ENCODE data around the gene SHISA8. TPM values are rescaled to one million over a fixed set of nuclear protein-coding genes. Genes with fewer than 3 reads are reported as not detected.

Gene SHISA8
- total RNA-seq, 1 donor from 2014 or later, result not detected

DNA sequence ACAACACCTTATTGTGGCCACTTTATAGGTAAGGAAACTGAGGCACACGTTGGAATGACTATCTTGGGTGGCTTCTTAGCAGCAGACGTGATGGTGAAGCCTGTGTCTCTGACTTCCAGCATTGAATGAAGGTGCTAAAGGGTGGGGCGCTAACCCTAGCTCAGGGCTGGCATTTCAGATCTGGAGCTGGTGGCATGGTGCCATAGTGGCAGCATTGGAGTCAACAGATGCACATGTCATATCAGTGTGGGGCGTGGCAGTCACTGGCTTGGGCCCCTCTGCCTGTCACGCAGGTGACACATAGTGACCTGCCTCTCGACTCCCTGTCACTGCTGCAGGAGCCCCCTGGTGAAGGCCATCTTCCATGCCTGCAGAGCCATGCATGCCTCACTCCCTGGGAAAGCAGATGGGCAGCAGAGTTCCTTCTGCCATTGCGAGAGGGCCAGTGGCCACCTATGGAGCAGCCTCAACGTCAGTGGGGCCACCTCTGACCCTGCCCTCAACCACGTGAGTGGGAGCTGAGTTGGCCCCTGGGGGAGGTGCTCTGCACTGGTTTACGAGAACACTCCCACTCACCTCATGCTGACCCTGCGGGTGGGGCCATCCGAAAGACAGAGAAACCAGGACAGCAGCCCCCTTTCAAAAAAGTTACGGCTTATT lies 14.8 kb downstream of the SHISA8 start:
- H3K36me3 ChIP-seq, result peaks cover 0 to 92% of the 10 kb centered on the region in 2 donors
- intact Hi-C loops (cut with DNase I), result no loop called here

DNA sequence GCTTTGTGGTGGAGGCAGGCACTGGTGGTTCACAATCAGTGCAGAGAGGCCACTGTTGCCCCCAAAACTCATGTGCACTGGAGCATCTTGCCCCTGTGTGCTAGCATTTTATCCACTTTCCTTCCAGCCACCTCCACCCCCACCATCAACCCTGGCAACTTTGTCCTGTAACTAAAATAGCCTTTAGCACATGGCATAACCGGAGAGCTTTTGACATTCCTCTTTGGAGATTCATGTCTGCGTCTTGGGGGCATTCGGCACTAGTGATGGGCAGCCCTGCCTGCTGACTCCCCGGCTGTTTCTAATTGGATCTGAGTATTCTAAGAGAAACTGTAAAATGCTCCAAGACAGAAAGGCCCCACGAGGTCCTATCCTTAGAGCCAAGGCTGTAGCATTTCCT lies 15.8 kb downstream of the SHISA8 start:
- no peak overlapping the region for H3K4me3 ChIP-seq
- no peaks in the 10 kb centered on the region for H3K4me1 ChIP-seq
- H3K27me3 ChIP-seq, result no peaks in the 10 kb centered on the region
- H3K36me3 ChIP-seq, result peaks cover 0 to 92% of the 10 kb centered on the region in 2 donors
- no peak overlapping the region for H3K27ac ChIP-seq
- no peaks in the 10 kb centered on the region for H3K9me3 ChIP-seq
- intact Hi-C loops (cut with DNase I), result no loop called here
- no peak for DNase-seq (ENCODE audit: extremely low spot score in 2 of 2)
- TF ChIP-seq POLR2AphosphoS5 (IDR thresholded peaks at IDR 0.05; ENCODE audit: insufficient read depth in 1 of 2, low read depth in 1 of 2) (no peak), POLR2A (IDR thresholded peaks at IDR 0.05) (no peak)
- TF ChIP-seq, protein P1, sequence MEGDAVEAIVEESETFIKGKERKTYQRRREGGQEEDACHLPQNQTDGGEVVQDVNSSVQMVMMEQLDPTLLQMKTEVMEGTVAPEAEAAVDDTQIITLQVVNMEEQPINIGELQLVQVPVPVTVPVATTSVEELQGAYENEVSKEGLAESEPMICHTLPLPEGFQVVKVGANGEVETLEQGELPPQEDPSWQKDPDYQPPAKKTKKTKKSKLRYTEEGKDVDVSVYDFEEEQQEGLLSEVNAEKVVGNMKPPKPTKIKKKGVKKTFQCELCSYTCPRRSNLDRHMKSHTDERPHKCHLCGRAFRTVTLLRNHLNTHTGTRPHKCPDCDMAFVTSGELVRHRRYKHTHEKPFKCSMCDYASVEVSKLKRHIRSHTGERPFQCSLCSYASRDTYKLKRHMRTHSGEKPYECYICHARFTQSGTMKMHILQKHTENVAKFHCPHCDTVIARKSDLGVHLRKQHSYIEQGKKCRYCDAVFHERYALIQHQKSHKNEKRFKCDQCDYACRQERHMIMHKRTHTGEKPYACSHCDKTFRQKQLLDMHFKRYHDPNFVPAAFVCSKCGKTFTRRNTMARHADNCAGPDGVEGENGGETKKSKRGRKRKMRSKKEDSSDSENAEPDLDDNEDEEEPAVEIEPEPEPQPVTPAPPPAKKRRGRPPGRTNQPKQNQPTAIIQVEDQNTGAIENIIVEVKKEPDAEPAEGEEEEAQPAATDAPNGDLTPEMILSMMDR (IDR thresholded peaks at IDR 0.05), result no peak

More for the DNA sequence above, 14.8 kb downstream of the SHISA8 start:
- no peak for TF ChIP-seq POLR2A (IDR thresholded peaks at IDR 0.05)
- TF ChIP-seq, protein P1 (IDR thresholded peaks at IDR 0.05), result no peak
- TF ChIP-seq POLR2AphosphoS5 (IDR thresholded peaks at IDR 0.05; ENCODE audit: insufficient read depth in 1 of 2, low read depth in 1 of 2), result peak in 1 of 2 donors; percentile 26
- DNase-seq (ENCODE audit: extremely low spot score in 2 of 2), result no peak
- Histone ChIP-seq H3K27ac (no peak overlapping the region), H3K9me3 (no peaks in the 10 kb centered on the region), H3K4me1 (no peaks in the 10 kb centered on the region), H3K27me3 (no peaks in the 10 kb centered on the region), H3K4me3 (no peak overlapping the region)

DNA sequence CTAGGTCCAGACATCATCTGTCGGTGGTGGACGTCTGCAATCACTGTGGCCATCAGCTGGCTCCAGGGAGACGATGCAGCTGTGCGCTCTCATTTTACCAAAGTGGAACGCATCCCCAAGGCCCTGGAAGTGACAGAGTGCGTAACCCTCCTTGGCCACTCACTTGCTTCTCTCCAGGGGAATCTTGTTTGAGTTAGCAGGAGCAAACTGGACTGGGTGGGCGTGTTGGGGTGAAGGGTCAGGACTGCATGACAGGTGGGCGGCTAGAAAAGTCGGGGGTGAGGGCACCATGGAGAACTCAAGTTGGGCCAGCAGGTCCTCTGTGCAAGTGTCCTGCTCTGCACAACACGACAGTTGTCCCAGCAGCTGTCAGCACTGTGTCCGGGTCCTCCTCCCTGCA lies 16.2 kb downstream of the SHISA8 start:
- TF ChIP-seq, protein P1 (IDR thresholded peaks at IDR 0.05), result no peak
- TF ChIP-seq POLR2A (IDR thresholded peaks at IDR 0.05), result no peak
- TF ChIP-seq POLR2AphosphoS5 (IDR thresholded peaks at IDR 0.05; ENCODE audit: insufficient read depth in 1 of 2, low read depth in 1 of 2), result no peak
- H3K36me3 ChIP-seq, result peaks cover 0 to 92% of the 10 kb centered on the region in 2 donors
- intact Hi-C loops (cut with DNase I), result no loop called here

DNA sequence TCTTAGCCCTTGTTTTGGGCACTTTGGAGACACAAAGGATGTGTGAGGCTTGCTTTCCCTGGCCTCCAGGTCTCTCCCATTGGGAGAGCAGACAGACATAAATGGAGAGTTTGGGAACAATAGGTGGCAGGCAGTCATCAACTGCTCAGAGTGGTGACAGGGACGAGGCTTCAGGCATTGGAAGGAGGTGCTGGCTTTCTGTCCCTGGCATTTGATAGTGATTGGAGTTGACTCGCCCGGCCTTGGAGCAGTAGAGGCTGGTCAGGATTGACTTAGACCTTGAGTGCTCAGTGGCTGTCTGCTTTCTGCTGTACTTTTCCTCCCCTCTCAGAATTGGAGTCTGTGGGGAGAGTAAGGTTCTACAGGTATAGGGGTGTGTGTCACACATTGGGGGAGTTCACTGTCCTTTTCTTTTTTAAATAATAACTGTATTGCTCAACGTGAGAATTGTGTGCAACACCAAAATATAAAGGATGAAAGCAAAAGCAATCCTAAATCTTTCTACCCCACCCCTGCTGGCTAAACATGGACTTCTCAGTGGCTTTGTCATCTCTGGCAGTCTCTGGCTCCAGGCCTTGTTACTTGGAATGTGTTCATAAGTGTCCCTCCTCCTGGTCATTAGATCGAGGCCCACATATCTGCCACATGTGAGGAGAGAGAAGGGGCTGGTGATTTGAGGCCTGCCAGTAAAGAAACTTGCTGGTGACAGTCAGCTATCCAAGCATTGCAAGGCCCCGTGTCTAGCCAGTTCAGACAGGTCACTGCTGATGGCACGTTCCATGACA lies 21.1 kb downstream of the SHISA8 start:
- no peak for DNase-seq (ENCODE audit: extremely low spot score in 2 of 2)
- Histone ChIP-seq H3K4me1 (no peaks in the 10 kb centered on the region), H3K36me3 (peaks cover 3 to 79% of the 10 kb centered on the region in 2 donors), H3K4me3 (no peak overlapping the region), H3K27me3 (no peaks in the 10 kb centered on the region), H3K27ac (no peak overlapping the region), H3K9me3 (no peaks in the 10 kb centered on the region)
- intact Hi-C loops (cut with DNase I), result no loop called here
- TF ChIP-seq POLR2A (IDR thresholded peaks at IDR 0.05) (no peak), POLR2AphosphoS5 (IDR thresholded peaks at IDR 0.05; ENCODE audit: insufficient read depth in 1 of 2, low read depth in 1 of 2) (no peak)
- TF ChIP-seq, protein P1 (IDR thresholded peaks at IDR 0.05), result no peak

More for the DNA sequence above, 16.2 kb downstream of the SHISA8 start:
- no peaks in the 10 kb centered on the region for H3K9me3 ChIP-seq
- H3K4me3 ChIP-seq, result no peak overlapping the region
- no peaks in the 10 kb centered on the region for H3K27me3 ChIP-seq
- DNase-seq (ENCODE audit: extremely low spot score in 2 of 2), result no peak
- no peak overlapping the region for H3K27ac ChIP-seq
- no peaks in the 10 kb centered on the region for H3K4me1 ChIP-seq

DNA sequence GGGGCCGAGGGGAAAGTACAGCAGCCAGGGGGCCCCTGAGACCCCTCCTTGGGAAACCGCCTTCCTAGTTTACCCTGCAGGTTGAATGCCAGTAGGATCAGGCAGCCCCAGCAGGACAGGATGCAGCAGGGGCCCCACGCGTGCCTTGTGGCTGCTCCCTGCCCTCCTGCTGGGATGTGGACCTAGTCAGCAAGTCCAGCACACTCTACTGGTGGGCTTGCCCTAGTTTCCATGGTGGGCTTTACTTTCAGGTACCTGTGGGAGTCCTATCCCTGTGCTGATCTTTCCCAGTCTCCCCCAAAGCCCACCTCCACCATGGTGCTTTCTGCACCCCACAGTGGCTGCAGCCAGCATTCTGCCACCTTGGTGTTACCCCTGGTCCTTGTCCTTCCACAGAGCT lies 22.2 kb downstream of the SHISA8 start:
- no peak for DNase-seq (ENCODE audit: extremely low spot score in 2 of 2)
- H3K9me3 ChIP-seq, result no peaks in the 10 kb centered on the region
- peaks cover 3 to 74% of the 10 kb centered on the region in 2 donors for H3K36me3 ChIP-seq
- TF ChIP-seq, protein P1 (IDR thresholded peaks at IDR 0.05), result no peak
- TF ChIP-seq POLR2A (IDR thresholded peaks at IDR 0.05), result no peak
- TF ChIP-seq POLR2AphosphoS5 (IDR thresholded peaks at IDR 0.05; ENCODE audit: insufficient read depth in 1 of 2, low read depth in 1 of 2), result no peak
- intact Hi-C loops (cut with DNase I), result no loop called here
- H3K27ac ChIP-seq, result no peak overlapping the region
- H3K4me1 ChIP-seq, result no peaks in the 10 kb centered on the region
- no peak overlapping the region for H3K4me3 ChIP-seq
- H3K27me3 ChIP-seq, result no peaks in the 10 kb centered on the region

Measured in vagina (tissue), 2 donors.